OCI-M2 (cell line): ENCODE results near the gene NAA30.

Experiments
- DNase-seq: peaks from one replicate; lab custom pipeline; 2025; ENCODE audit not compliant: unreplicated experiment; lab: John Stamatoyannopoulos, UW

The NAA30 gene

GRCh38 chr14:57391517-57392195 lies 1.3 kb downstream of the NAA30 start:
- no peak for DNase-seq

DNA sequence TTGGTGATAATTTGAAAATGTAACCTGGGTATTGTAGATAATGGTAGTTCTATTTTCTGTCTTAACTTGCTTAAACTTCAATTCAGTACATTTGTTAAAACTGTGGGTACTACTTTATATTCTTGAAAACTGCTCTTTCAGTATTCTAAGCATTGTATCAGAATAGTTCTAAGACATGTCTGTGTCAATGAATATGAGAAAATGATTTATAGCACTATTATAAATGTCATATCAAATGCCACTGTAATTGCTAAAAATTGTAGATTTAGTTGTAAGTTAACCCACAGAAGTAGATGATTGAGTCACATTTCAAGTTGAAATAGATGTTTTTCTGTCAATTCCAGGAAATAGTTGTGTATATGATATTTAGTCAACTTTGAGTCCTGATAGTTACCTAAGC lies 2.4 kb downstream of the NAA30 start:
- no peak for DNase-seq

DNA sequence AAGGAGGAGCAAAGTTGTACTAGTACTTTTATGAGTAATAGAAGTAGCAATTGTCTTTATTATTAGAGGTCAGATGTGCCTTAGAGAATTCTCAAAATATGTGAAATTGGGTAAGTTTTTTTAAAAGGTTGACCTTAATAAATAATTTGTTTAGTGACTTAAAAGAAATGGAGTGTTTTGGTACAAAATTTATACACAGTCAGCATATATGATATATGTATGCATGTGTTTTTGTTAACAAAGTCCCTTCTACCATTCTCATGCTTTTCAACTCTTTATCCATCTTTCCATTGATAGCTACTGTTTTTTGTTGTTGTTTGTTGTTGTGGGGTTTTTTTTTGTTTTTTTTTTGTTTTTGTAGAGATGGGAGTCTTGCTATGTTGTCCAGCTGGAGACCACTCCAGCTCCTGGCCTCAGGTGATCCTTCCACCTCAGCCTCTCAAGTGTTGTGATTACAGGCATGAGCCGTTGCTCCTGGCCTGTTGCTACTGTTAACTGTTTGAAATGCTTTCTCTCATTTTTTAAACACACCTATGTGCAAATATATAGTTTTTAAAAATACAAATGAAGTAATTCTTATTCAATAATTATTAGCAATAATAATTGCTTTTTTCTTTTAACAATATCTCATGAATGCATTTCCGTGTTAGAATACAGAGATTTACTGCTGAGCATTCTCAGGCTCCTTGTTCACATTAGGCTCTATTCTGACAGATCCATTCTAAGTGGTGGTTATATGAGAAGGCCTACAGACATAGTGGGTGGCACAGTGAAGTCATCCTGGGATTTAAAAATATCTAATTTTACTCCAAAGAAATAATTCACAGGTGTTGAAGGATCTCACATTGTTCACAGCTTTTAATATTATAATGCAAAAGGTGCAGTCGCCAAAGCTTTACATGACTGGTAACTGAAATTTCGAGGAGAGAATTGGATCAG lies 10.4 kb downstream of the NAA30 start:
- no peak for DNase-seq

DNA sequence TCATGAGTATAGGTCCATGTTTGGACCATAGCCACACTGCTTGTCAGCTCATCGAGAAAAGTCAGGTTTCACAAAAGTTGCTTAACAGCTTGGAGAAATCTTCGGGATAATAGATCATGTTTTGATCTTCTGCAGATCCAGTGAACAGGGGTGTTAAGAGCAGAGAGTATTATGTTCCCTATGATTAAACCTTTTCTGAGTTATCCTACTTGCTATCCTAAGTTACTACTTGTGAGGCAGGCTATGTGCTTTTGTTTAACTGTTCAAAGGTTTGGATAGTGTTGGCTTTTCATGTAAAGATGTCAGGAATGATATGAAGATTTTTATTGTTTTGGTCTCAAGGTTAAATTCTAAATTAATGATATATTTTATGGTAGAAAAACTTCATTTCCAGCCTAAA lies 11.1 kb downstream of the NAA30 start:
- no peak for DNase-seq

DNA sequence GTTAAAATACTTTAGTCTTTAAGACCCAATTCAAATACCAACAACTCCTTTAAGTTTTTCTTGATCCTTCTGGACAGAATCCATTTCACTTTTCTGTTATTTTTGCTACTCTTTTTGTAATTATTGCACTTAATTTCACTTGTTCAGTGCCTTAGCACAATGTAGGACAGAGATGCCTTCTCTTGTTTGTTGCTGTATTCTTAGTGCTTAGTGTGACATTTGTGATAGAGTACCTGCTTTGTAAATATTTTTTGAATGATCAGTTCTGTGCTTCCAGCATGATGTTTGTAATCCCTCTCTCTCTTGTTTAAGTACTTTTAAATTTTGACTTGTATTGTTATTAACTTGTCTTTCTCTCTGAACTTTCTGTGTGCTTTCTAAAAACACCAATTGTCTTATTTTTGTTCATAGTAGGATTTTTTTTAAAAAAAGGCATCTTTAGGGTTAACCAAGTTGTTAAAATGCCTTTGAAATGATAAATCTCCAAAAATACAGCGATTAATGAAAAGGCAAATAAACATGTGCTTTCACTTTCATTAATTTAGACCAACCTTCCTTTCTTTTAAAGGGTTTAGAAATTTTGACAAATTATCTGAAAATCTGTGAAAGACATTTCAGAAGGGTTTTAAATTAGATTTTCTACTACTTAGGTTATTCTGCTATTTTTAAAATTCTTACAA lies 11.9 kb downstream of the NAA30 start:
- no peak for DNase-seq

DNA sequence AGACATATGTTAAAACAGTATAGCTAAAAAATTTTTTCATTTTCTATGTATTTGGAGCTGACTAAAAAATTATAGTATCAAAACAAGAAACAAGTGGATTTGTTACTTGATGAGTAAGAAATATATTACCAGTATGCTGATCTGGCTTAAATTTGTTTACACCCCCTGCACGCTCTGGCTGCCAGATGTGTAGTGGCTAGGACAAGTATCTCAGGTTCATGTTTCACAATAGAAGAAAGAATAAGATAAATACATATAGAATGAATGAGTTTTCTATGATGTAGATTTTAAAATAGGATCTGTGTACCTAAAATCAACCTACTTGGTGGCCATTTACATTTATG lies 13.1 kb downstream of the NAA30 start:
- no peak for DNase-seq

DNA sequence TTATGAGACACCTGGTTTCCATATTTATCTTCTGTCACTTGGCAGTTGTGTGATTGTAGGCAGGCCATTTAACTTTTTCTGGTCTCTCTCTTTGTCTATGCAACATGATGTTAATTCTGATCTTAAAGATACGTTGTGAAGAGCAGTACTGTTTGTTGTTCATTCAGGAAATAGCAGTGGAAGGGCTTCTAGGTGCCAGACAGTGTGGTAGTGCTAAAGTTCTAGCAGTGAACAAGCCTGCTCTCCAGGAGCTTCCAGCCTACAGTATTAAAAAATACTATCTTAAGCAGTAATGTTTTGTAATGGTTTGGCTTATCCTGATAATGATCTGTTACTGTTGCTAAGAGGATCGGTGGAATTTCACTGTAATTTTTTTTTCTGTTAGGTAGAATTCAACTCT lies 15.2 kb downstream of the NAA30 start:
- DNase-seq, result no peak

GRCh38 chr14:57408037-57408436 lies 17.7 kb downstream of the NAA30 start:
- no peak for DNase-seq

GRCh38 chr14:57408634-57409033 lies 18.2 kb downstream of the NAA30 start:
- no peak for DNase-seq

DNA sequence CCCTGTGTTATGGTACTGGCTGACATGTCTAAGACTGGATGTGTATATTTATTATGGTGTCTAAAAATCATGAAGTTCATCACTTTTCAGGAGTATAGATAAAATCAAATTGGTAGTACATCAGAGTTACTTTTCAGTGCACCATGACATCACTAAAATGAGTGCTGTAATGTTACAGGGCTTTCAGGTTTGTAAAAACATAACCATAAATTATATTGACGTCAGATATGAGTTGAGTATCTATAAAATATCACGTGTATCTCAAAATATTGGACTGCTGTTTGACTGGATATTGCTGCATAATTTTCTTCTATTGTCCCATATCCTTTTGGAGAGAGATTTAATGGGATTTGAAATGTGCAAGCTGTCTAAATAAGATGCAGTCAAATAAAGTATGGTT lies 22.0 kb downstream of the NAA30 start:
- no peak for DNase-seq

DNA sequence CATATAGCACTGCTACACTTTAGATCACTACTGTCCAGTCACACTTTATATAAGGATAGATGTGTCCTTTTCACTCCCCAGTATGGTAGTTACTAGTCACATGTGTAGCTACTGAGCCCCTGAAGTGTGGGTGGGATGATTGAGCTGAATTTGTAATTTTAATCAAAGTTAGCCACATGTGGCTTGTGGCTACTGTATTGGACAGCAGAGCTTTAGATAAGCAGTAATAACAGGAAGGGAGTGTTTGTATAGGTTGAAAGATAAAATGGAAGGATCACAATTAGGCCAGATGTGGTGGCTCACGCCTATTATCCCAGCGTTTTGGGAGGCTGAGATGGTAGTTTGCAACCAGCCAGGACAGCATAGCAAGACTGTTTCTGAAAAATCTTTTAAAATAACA lies 23.5 kb downstream of the NAA30 start:
- DNase-seq, result no peak

- DNase-seq, result no peak
Measured at GRCh38 chr14:57417228-57417627, 26.8 kb downstream of the NAA30 start.

- no peak for DNase-seq
Measured at GRCh38 chr14:57418999-57419398, 28.6 kb downstream of the NAA30 start.

- no peak for DNase-seq
Measured at GRCh38 chr14:57420033-57420432, 29.6 kb downstream of the NAA30 start.

DNA sequence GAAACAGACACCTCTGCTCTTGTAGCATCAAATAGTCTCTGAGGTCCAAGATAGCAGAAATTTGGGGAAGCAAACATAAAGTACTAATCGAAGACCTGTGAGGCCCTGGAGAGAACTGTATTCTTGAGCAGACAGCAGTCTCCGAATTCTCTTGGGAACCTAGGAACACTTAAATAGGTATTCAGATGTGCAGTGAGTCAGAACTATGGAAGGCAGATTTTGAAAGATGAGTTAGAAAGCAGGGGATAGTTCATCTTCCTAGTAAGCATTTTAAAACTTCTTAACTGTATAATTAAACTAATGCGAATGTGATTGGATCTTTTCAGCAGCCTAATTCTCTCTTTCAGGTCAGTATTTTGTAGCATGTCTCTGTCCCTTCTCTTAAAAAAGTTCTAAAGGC lies 30.6 kb downstream of the NAA30 start:
- DNase-seq, result no peak

GRCh38 chr14:57435923-57436322 lies 45.5 kb downstream of the NAA30 start:
- DNase-seq, result no peak

DNA sequence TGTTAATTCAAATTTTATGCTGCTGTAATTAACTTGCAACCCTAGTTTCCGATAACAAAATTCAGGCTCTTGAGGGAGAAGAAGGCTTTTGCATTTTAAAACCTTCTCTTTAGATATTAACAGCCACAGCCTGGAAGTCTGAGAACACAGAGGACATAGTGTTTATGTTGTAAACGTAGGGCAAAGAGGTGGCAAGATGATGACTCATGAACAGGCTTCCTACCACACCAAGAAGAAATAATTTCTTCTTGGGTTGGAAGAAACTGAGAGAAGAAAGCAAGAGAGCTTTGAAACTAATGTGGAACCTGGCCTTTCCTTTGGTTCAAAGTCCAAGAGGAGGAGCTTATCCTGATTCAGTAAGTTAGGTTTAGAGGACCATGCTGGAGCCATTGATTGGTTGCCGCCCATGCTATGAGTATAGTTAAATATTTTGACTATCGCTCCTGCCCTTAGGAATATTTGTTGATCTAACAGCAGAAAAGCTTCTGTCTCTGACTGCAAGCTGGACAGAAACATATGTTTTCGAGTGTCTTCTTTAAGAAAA lies 71.5 kb downstream of the NAA30 start:
- no peak for DNase-seq

- no peak for DNase-seq
Measured at GRCh38 chr14:57462551-57462950, 72.2 kb downstream of the NAA30 start.

DNA sequence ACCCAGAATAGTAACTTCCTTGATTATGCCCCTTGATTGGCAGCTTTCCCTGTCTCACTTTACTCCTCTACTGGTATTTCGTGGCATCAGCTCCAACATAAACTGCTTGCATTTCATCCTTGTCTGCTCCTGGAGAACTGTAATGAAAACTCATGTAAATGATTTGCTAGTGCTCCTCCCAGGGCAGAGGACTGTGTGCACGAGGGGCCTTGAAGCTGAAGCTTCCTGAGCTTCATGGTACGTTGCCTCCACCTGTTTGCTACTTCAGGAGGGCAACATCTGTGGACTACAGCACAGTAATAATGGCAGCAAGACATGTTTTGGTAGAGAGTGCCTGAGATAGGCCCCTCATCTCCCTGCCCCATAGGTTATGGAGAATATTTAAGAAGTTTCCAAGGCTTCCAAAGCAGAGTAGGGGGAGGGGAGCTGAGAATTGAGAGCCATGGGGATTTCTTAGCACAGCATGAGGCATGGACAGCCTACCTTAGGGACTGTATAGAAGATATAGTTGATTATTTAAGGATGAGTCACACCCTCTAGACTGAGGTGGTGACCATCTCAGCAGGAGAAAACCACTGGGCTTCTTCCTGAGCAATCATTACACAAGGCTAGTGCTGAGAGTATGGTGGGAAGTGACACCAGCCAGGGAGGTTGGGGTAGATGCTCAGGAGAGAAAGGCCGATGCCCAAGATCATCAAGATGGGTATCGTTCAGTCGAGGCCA lies 73.8 kb downstream of the NAA30 start:
- DNase-seq, result no peak
